ENCODE data around the gene PPRC1.

DNA sequence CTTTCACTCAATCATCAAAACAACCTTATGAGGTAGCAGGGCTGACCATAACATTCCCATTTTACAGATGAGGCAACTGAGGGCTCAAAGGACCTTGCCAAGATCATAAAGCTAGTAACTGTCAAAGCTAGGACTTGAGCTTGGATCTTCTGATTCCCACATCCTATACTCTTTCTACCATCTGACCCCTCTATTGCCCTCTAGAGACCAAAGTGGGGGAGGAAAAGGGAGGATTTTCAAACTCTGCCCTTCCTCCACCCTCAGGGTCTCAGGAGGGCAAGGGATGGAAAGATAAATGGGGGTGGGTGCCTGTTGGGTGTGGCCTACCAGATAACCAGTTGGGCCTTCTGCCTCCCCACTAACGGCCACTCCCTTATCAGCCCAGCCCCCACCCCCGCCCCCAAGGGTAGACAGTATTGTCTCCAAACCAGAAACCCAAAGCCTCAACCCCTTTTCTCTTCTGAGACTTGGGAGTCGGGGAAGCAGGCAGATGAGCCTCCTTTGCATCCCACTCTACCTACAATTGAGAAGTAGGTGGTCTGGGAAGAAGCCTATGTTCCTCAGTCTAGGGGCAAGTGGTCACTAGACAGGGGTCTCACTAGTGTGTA lies 20.5 kb upstream of the PPRC1 start:
- TF ChIP-seq, protein P1, sequence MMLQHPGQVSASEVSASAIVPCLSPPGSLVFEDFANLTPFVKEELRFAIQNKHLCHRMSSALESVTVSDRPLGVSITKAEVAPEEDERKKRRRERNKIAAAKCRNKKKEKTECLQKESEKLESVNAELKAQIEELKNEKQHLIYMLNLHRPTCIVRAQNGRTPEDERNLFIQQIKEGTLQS (CRISPR knock-in tag; conservative IDR thresholded peaks at IDR 0.05), result no peak
- TF ChIP-seq ZNF671 (CRISPR knock-in tag; IDR thresholded peaks at IDR 0.05), result no peak
- TF ChIP-seq CTCF (IDR thresholded peaks at IDR 0.05), result no peak
- no peak for TF ChIP-seq CREB1 (CRISPR knock-in tag; IDR thresholded peaks at IDR 0.05)
- TF ChIP-seq NFATC4 (CRISPR knock-in tag; IDR thresholded peaks at IDR 0.05), result no peak
- no peak for TF ChIP-seq TEAD1 (CRISPR knock-in tag; IDR thresholded peaks at IDR 0.05)
- no peak for TF ChIP-seq JUN (CRISPR knock-in tag; IDR thresholded peaks at IDR 0.05)
- no peak for TF ChIP-seq SMAD3 (CRISPR knock-in tag; IDR thresholded peaks at IDR 0.05; ENCODE audit: borderline replicate concordance)
- TF ChIP-seq GABPB1 (CRISPR knock-in tag; IDR thresholded peaks at IDR 0.05), result no peak
- TF ChIP-seq, protein P2, sequence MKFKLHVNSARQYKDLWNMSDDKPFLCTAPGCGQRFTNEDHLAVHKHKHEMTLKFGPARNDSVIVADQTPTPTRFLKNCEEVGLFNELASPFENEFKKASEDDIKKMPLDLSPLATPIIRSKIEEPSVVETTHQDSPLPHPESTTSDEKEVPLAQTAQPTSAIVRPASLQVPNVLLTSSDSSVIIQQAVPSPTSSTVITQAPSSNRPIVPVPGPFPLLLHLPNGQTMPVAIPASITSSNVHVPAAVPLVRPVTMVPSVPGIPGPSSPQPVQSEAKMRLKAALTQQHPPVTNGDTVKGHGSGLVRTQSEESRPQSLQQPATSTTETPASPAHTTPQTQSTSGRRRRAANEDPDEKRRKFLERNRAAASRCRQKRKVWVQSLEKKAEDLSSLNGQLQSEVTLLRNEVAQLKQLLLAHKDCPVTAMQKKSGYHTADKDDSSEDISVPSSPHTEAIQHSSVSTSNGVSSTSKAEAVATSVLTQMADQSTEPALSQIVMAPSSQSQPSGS (CRISPR knock-in tag; IDR thresholded peaks at IDR 0.05; ENCODE audit: borderline replicate concordance, low read depth), result no peak
- TF ChIP-seq, protein P3, sequence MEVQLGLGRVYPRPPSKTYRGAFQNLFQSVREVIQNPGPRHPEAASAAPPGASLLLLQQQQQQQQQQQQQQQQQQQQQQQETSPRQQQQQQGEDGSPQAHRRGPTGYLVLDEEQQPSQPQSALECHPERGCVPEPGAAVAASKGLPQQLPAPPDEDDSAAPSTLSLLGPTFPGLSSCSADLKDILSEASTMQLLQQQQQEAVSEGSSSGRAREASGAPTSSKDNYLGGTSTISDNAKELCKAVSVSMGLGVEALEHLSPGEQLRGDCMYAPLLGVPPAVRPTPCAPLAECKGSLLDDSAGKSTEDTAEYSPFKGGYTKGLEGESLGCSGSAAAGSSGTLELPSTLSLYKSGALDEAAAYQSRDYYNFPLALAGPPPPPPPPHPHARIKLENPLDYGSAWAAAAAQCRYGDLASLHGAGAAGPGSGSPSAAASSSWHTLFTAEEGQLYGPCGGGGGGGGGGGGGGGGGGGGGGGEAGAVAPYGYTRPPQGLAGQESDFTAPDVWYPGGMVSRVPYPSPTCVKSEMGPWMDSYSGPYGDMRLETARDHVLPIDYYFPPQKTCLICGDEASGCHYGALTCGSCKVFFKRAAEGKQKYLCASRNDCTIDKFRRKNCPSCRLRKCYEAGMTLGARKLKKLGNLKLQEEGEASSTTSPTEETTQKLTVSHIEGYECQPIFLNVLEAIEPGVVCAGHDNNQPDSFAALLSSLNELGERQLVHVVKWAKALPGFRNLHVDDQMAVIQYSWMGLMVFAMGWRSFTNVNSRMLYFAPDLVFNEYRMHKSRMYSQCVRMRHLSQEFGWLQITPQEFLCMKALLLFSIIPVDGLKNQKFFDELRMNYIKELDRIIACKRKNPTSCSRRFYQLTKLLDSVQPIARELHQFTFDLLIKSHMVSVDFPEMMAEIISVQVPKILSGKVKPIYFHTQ (CRISPR knock-in tag; IDR thresholded peaks at IDR 0.05), result no peak

All from WTC11 (cell line).